HFF-Myc (cell line): ENCODE measurements around the gene IFITM10.

ENCODE experiments used
- DNase-seq: peaks from one replicate; pipeline ENCODE4 v3.0.0-alpha.2; 2011; ENCODE audit warnings: low read depth; ENCODE audit errors: extremely low read depth
- H3K4me3 ChIP-seq: replicated peaks from 2 replicates; pipeline ENCODE4 v1.5.1; 2011; ENCODE audit warnings: low read depth, mild to moderate bottlenecking, control low read depth, low read length
- CTCF ChIP-seq: IDR thresholded peaks from 2 replicates; pipeline ENCODE4 v1.5.1; 2012; ENCODE audit warnings: mild to moderate bottlenecking, low read depth, low read length, control low read depth; ENCODE audit errors: missing control alignments

Gene IFITM10

GRCh38 chr11:1717745-1718144 is 32.6 kb downstream of the IFITM10 start:
- H3K4me3 ChIP-seq: no peak overlapping the region
- TF ChIP-seq CTCF: no peak
- no peak for DNase-seq

GRCh38 chr11:1714908-1715885 is 35.2 kb downstream of the IFITM10 start:
- no peak for TF ChIP-seq CTCF
- DNase-seq: no peak
- H3K4me3 ChIP-seq: no peak overlapping the region

- no peak overlapping the region for H3K4me3 ChIP-seq
- TF ChIP-seq CTCF: no peak
- no peak for DNase-seq
Measured at GRCh38 chr11:1708716-1709115, 41.7 kb downstream of the IFITM10 start.

- H3K4me3 ChIP-seq: no peak overlapping the region
- DNase-seq: no peak
- no peak for TF ChIP-seq CTCF
Measured at GRCh38 chr11:1707751-1708150, 42.6 kb downstream of the IFITM10 start.

GRCh38 chr11:1706634-1707400 is 43.6 kb downstream of the IFITM10 start:
- peak; percentile 19 for TF ChIP-seq CTCF
- no peak overlapping the region for H3K4me3 ChIP-seq
- no peak for DNase-seq

GRCh38 chr11:1705126-1706052 is 45.0 kb downstream of the IFITM10 start:
- no peak for DNase-seq
- TF ChIP-seq CTCF: no peak
- H3K4me3 ChIP-seq: no peak overlapping the region
